NCI-H82 (cell line): ENCODE results near the gene PTPRD.

ENCODE experiments used
- DNase-seq: peaks from one replicate; lab custom pipeline; 2025; lab: John Stamatoyannopoulos, UW

The PTPRD gene

DNA sequence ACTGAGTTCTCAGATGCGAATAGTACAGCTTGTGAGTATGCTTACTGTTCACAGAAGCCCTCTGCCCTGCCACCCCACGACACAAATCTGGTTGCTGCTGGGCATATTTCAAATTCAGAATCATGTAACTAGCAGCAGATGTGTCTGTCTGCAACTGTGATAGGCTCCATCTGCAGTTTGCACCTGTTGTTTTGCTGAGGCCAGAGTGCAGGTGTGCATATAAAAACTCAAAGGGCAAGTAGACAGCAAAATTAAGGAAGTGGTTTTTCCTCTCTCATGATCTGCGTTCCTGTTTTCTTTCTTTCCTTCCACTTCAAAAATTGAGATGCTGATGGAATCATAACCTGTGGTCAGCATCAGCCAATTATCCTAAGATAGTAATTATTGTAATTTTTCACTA, 1000.5 kb downstream of the PTPRD start:
- DNase-seq, result peak; percentile 28

DNA sequence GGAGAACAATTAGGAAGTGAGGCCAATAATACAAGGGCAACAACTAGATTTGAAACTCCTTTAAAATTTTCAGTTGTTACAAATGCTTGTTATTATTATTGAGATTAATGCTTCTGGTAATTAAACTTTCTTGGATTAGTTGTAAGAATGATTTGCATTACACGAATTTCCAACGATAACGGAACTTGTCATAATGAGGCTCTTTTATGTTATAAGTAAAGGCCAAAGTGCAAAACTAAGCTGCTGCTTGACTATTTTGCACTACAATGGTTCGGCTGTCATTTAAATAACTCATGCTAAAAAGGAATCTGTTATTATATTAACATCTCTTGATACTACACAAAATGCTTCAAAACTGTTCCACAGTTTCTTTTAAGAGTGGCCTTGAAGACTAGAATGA, 1007.1 kb downstream of the PTPRD start:
- DNase-seq, result no peak

DNA sequence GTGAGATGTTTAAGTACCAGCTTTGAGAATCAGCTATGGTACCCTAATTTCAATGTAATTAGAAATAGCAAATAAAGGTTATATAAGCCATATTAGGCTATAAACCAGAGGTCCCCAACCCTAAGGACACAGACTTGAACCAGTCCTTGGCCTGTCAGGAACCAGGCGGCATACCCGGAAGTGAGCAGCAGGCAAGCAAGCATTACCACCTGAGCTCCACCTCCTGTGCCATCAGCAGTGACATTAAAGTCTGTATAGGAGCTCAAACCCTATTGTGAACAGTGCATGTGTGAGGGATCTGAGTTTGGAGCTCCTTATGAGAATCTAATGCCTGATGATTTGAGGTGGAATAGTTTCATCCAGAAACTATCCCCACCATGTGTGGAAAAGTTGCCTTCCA, 1009.5 kb downstream of the PTPRD start:
- no peak for DNase-seq

DNA sequence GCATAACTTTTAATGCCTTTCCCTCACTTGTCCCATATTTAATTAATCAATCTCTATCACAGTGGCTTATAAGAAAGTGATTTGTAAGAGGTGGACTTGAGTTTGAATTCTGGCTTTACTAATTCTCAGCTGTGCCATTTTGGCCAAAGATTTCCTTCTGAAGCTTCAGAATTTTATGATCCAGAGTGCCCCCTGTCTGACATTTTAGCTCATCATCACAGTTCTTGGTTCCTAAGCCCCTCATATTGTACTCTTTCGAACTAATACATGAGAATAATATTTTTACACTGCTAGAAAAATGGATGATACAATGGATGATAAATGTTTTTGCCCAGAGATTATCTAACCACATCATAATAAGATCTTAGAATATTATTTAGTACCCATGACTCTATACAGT, 1014.1 kb downstream of the PTPRD start:
- peak; percentile 25 for DNase-seq

DNA sequence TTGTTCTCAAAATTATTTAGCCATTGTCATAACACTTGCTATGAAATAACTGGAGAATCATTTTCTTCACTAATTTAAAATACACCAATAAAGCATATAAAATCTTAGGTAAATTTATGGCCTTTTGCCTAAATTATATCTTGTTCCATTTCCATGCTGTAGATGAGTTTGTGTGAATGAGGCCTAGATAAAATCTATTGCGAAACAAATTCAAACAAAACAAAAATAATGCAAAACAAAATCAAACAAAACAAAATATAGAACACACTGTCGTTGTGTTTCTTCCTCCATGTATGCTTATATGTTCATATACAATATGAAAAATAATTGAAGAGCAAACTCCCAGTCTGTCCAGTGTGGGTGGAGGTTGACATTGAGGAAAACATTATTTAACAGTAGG, 1020.7 kb downstream of the PTPRD start:
- DNase-seq, result no peak

DNA sequence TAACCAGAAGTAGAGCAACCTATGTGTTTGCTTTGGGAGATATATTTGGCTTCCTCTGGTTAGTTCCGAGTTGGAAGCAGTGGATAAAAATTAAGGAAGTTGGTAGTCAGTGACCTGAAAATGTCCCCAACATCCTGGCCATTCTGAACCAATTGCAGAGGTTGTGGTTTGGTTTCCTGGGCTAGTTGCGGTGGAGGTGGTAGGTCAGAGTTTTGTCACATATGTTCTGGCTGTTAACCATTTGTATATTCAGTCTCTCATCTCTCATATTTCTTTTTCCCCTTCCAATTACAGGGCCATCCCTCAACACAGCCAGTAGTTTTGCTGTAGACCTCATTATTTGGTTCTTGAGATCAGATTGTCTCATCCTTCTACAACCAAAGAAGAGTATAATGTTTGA, 1026.9 kb downstream of the PTPRD start:
- no peak for DNase-seq

DNA sequence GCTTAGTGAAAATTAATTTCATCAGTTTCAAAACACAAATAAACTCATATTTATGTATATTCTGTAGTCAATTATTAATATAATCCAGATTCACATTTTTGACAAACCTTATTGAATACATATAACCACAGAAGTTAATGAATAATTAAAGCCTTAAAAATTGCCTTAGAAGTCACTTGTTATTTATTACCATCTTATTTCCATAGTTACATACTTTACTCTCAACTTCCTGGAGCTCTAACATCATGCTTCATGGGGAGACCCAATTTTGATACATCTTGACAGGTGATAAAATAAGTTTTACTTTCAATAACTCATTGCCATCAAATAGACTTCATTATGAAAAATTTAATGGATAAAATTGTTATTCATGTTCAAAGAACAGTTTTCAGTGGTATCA, 1038.7 kb downstream of the PTPRD start:
- DNase-seq, result no peak

DNA sequence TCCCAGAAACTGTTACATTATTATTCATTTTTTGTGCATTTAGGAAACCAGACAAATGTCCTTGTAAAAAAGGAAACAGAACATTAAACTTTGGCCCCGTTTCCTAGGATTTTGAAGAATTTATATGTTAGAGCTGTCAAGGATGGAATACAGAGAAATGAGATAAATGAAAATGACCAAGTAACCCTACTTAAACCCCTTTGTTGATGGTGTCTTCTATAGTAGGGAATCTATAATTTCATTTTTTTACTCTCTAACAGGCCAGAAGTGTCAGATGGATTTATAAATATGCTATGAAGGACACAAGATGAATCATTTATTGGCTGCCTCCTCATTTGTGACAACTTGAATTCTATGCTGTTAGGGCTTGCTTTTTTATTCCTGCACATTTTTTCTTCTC, 1047.1 kb downstream of the PTPRD start:
- DNase-seq, result no peak

DNA sequence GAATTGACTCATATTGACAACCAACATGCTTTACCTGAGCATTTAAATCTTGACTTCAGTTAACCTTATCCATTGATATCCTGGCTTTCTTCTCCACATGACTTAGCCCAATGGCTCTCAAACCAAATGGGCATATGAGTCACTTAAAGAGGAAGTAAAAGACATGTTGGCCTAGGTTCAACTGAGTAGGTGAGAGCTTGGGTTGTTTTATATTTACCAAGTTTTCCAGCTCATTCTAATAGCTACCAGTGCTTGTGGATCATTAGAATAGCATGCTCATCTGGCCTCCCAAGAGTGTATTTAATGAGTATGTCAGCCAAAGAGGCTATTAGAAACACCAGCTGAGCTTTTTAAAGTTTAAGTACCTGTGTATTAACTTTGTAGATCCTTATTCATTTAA, 1049.0 kb downstream of the PTPRD start:
- DNase-seq, result no peak

DNA sequence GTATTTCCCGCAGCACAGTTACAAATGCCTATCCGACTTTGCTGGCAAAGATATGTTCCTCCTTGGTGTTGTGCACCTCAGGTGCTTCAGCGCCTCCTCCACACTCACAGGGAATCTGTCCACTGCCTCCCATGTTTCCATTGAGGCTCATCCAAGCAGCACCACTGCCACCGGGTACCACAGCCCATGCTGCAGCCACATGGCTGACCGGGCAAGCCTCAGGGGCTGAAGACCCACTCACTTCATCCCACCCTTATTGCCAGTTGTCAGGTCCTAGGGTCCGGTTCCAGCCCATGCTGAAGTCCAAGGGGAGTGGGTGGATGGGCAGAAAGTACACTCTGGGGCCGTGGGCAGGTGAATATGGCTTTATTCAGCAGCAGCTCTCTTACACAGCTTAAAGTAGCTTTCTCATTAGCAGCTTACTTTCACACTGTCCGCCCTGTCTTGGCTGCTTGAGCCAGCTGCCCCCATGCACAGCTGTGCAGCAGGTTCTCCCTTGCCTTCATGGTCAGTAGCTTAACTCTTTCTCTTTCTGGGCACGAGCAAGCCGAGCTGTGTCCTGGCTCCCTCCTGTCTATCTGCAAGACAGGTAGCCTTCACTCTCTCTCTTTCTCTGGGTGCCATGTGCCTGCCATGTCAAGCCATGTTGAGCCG, 1052.3 kb downstream of the PTPRD start:
- DNase-seq, result no peak

DNA sequence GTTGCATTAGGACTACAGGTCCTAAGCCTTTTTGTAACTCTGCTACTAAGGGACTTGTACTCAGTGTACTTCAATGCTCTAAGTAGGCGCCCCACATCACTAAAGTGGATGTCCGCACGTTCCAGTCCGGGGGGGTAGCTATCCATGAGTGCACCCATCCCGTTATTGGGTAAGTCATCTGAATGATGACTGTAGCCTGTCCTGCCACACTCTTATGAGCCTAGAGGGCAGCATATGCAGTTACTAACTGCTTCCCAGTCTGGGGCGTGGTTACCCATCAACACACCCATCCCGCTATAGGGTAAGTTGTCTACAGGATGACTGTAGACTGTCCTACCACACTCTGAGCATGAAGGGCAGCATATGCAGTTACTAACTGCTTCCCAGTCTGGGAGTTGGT, 1053.9 kb downstream of the PTPRD start:
- DNase-seq, result no peak

DNA sequence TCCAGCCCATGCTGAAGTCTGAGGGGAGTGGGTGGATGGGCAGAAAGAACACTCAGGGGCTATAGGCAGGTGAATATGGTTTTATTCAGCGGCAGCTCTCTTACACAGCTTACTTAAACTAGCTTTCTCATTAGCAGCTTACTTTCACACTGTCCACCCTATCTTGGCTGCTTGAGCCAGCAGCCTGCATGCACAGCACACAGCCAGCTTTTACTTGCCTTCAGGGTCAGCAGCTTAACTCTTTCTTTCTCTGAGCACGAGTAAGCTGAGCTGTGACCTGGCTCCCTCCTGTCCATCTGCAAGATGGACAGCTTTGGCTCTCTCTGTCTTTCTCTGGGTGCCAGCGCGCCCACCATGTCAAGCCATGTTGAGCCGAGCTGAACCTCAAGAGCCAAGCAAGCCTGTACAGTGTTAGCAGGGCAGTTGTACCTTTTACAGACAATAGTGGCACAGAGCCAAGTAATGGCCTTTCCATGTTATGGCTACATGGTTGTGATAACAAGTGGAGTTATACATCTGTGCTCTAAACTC, 1054.9 kb downstream of the PTPRD start:
- DNase-seq, result no peak

DNA sequence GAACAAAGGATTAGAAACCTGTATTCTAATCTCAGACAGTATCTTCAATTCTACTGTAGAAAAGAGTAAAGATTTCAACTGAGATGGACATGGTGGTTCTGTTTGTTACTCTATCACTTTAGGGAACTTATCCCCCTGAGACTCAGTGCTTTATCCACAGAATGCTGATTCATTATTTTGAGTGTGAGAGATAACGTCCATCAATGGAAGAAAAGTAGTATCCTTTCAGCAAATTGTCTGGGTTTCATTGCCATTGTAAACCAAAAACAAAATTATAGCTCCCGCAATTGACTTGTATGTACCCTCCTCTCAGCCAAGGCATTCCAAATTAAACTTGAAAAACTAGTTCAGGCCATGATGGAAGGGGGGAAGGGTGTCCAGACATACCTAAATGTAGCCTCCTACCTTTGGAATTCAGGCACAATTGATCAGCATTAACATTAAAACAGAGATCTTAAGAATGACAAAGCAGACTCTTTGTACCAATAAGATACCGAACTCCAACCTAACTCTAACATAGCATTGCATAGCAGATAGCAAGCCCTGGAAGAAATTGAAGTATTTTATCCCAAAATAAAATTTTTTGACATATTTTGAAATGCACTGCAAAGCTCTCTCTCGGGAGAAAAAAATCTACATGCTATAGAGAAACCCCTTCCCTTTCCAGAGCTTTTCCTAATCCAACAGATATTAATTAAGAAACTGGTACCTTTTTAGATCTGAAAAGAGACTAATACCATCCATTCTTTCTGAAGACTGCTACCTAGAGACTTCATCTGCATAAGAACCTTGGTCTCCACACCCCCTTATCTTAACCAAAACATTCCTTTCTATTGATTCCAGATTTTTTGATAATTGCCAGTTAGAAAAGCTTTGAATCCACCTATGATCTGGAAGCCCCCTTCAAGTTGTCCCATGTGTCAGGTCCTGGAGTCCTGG, 1055.7 kb downstream of the PTPRD start:
- no peak for DNase-seq

DNA sequence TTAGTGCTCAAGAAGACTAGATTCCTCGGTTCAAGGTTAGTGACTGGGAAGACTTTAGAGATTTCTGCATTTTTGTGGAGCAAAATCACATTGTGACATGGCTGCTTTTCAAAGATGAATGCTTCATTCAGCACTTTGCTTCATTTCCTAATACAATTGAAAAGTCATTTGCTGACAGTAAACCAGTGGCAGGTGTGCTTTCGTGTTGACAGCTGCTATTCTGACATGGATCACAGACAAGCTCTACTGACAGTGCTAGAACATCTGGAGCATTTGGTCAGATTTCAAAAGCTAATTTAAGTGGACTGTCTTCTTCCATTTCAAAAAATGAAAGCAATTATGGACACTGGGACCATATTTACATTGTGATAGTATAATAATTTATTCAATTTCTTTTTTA, 1060.1 kb downstream of the PTPRD start:
- peak; percentile 55 for DNase-seq

DNA sequence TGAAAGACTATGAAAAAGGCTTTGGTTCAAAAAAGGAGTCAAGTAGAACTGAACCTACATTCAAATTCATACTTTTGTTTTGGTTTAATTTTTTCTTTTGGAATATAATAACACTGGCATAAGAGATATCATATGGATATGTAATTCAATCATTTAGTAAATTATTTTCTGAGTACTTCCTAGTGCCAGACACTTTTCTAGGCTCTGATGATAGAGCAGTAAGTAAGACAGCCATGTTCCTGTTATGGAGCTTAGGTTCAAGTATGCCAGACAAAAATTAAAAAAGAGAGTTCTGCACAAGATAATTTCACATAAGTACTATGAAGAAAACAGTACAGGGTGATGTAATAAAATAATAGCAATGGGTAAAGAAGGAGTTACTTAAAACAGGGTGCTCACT, 1074.0 kb downstream of the PTPRD start:
- no peak for DNase-seq

DNA sequence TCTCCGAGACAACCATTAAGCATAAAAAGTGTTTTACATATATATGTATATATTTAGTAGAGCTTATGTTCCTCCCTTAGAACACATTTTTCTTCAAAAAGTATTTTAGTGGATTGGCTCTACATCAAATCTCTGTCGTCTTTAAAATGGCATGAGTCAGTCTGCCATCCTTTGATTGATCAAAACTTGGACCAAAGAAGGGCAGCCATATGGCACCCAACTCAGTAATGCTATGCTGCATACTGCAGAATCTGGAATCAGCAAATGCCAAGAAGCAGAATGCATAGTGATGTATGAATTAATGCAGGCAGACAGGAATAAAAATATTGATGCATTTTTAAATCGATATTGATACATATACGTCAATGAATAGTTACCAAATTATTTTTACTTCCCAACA, 1074.4 kb downstream of the PTPRD start:
- DNase-seq, result no peak

DNA sequence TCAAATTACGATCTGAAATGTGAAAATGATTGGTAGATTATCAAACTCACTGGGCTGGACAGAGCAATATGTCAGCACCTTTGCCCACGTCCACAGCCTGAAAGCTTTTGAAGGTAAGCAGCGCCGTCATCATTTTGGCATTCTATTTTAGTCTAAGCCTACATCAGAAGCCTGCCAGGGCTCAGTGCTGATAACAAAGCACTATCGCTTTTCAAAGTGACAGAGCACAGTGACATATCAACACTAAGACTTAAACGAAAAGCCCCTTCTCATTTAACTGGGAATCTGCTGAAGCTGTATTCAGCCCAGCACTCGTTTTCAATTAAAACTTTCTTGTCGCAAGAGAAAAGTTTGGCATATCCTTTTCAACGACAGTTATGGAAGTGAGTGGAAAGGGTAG, 1076.3 kb downstream of the PTPRD start:
- DNase-seq, result no peak

DNA sequence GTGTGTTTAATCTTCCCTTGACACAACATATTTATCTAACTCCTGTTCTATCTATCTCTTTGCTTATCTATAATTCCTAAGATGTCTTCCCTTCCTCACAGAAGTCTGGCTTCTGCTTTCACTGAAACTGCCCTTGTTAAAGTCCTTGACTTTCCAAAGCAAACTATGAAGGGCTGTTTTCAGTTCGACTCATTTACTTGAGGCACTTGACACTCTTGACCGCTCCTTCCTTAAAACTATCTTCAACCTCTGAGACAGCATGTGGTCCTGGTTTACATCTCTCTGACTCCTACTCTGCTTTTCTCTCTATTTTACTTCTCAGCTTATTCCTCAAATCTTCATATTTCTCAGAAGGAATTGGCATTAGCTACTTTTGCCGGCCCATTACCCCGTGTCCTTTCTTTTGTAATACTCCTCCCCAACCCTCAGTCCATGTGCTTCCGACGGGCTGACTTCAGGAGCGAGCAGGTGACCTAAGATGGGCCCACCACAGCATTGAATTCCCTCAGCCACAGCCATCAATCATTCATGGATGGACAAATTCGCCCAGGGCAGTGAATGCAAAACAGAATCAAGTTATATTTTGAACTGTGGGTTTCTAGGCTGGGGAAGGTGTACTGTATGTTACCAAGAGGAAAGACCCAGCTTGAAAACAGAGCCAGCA, 1089.2 kb downstream of the PTPRD start:
- no peak for DNase-seq

DNA sequence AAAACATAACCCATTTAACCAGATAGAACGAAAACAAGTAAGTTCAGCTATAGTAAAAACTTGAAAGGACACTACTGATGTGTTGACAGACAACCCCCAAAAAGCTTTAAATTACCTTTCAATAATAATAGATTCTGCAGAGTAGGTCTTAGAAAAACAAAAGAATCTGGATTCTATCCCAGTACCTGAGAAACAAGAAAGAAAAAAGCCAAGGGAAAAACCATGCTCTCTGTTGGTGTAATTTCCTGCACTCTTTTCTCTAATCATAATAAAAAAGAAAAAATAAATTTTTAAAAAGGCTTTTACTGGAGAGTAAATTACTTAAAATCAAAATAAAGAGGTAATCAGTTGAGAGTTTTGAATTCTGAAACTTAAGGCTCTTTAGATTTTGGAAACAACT, 1090.4 kb downstream of the PTPRD start:
- DNase-seq, result no peak

DNA sequence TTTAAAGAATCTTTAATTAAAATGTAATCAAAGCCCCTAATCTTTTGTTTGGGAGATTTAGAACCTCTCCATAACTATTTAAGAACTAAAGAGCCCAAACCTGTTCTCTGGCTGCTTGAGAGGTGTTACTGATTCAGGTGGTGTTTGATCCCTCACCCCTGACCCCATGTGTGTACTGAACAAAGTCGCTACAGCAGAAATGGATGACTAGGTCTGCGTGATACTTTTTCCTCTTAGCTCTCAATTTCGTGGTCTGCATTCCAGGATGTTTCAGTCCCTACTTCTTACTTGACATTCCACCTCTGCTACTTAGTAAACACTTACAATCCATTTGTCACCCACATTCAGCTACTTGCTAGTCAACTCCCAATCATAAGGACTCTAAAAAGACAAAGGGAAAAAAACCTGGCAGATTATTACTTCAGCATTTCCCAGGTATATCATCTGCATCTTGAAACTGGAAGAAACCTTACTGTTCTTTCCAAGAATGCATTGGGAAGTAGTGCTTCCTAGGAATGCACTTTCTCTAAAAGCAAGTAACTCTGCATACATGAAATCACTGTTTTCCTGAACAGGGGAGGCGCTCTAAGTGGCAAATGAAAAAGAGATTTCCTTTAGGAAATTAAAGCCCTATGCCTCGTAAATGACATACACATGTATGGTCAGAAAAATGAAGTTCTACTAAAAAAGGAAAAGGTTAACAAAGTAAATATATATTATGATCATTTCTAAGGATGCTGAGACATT, 1091.6 kb downstream of the PTPRD start:
- DNase-seq, result no peak

DNA sequence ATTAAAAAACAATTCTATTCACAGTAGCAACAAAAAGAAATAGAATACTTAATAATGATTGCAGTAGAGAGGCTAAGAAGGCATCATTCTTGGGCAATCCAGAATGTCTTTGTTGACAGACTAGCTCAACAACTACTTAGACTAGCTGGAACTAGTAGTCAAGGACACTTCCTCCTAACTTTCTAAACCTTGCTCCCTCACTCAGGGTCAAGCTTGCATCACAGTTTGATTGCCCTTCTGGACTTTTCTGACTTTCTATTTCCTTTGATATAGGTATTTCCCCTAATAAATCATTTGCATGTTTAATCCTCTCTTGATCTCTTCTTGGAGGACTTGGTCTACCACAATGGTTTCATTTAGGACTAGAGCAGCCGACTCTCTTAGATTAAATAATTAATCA, 1107.9 kb downstream of the PTPRD start:
- DNase-seq, result no peak

DNA sequence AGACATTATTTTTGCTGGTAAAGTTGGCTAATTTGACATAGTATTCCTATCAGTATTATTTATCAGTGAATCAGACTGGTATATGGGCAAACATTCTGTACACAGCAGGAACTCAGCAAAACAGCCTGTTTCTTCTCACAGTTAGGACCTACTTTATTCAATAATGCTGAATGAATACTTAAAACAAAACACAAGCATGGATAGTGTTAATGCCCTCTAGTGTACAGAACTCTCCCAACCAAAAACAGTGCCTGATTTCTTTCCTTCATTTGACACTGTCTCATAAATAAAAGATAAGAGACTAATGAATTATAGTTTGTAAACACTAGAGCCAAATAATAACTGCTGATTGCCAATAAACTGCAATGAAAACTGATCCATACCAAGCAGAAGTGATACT, 1113.3 kb downstream of the PTPRD start:
- DNase-seq, result peak; percentile 1
